ENCODE data around the gene IMPA2.

IMPA2 gene

GRCh38 chr18:11995445-11996189 lies 14.3 kb downstream of the IMPA2 start:
- no peak overlapping the region for H3K4me3 ChIP-seq (ENCODE audit: low read depth, low read length)
- peak; percentile 95 for TF ChIP-seq CTCF (IDR thresholded peaks at IDR 0.05; ENCODE audit: control insufficient read depth, extremely low read depth, insufficient read depth)
- DNase-seq (ENCODE audit: low read depth), result no peak

GRCh38 chr18:11996190-11996754 lies 15.0 kb downstream of the IMPA2 start:
- H3K4me3 ChIP-seq (ENCODE audit: low read depth, low read length), result no peak overlapping the region
- no peak for DNase-seq (ENCODE audit: low read depth)
- no peak for TF ChIP-seq CTCF (IDR thresholded peaks at IDR 0.05; ENCODE audit: control insufficient read depth, extremely low read depth, insufficient read depth)

GRCh38 chr18:11996907-11997306 lies 15.6 kb downstream of the IMPA2 start:
- no peak for TF ChIP-seq CTCF (IDR thresholded peaks at IDR 0.05; ENCODE audit: control insufficient read depth, extremely low read depth, insufficient read depth)
- DNase-seq (ENCODE audit: low read depth), result no peak
- H3K4me3 ChIP-seq (ENCODE audit: low read depth, low read length), result no peak overlapping the region

- no peak for DNase-seq (ENCODE audit: low read depth)
- H3K4me3 ChIP-seq (ENCODE audit: low read depth, low read length), result no peak overlapping the region
- no peak for TF ChIP-seq CTCF (IDR thresholded peaks at IDR 0.05; ENCODE audit: control insufficient read depth, extremely low read depth, insufficient read depth)
Measured at GRCh38 chr18:11997466-11997865, 16.2 kb downstream of the IMPA2 start.

GRCh38 chr18:11998193-11998592 lies 16.9 kb downstream of the IMPA2 start:
- DNase-seq (ENCODE audit: low read depth), result no peak
- no peak for TF ChIP-seq CTCF (IDR thresholded peaks at IDR 0.05; ENCODE audit: control insufficient read depth, extremely low read depth, insufficient read depth)
- no peak overlapping the region for H3K4me3 ChIP-seq (ENCODE audit: low read depth, low read length)

GRCh38 chr18:11999429-11999828 lies 18.1 kb downstream of the IMPA2 start:
- DNase-seq (ENCODE audit: low read depth), result no peak
- TF ChIP-seq CTCF (IDR thresholded peaks at IDR 0.05; ENCODE audit: control insufficient read depth, extremely low read depth, insufficient read depth), result no peak
- no peak overlapping the region for H3K4me3 ChIP-seq (ENCODE audit: low read depth, low read length)

Data from LNCaP clone FGC (cell line).